ENCODE data around the gene PYCR2.

The PYCR2 gene

DNA sequence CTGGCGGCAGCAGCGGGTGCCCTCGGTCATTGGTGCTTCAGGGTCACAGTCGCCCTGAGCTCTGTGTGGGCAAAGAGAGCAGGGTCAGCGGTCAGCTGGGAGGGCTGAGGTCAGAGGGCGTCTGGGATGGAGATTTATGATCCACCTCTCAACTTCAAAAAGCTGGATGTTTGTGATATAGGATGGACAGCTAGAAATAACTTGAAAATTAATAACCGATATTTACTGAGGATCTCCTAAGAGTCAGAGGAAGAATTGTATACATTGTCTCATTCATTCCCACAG lies 37.1 kb downstream of the PYCR2 start:
- Mint-ChIP-seq H3K27me3 (ENCODE audit: low read depth, poor library complexity) (peaks cover 16% of the 10 kb centered on the region), H3K4me3 (peak overlapping the region; percentile 23), H3K27ac (no peak overlapping the region), H3K9me3 (no peaks in the 10 kb centered on the region), H3K36me3 (ENCODE audit: low read depth) (no peaks in the 10 kb centered on the region), H3K4me1 (peaks cover 62% of the 10 kb centered on the region)
- TF ChIP-seq, protein P1, sequence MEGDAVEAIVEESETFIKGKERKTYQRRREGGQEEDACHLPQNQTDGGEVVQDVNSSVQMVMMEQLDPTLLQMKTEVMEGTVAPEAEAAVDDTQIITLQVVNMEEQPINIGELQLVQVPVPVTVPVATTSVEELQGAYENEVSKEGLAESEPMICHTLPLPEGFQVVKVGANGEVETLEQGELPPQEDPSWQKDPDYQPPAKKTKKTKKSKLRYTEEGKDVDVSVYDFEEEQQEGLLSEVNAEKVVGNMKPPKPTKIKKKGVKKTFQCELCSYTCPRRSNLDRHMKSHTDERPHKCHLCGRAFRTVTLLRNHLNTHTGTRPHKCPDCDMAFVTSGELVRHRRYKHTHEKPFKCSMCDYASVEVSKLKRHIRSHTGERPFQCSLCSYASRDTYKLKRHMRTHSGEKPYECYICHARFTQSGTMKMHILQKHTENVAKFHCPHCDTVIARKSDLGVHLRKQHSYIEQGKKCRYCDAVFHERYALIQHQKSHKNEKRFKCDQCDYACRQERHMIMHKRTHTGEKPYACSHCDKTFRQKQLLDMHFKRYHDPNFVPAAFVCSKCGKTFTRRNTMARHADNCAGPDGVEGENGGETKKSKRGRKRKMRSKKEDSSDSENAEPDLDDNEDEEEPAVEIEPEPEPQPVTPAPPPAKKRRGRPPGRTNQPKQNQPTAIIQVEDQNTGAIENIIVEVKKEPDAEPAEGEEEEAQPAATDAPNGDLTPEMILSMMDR (IDR thresholded peaks at IDR 0.05): no peak
- peak; percentile 48 for DNase-seq

DNA sequence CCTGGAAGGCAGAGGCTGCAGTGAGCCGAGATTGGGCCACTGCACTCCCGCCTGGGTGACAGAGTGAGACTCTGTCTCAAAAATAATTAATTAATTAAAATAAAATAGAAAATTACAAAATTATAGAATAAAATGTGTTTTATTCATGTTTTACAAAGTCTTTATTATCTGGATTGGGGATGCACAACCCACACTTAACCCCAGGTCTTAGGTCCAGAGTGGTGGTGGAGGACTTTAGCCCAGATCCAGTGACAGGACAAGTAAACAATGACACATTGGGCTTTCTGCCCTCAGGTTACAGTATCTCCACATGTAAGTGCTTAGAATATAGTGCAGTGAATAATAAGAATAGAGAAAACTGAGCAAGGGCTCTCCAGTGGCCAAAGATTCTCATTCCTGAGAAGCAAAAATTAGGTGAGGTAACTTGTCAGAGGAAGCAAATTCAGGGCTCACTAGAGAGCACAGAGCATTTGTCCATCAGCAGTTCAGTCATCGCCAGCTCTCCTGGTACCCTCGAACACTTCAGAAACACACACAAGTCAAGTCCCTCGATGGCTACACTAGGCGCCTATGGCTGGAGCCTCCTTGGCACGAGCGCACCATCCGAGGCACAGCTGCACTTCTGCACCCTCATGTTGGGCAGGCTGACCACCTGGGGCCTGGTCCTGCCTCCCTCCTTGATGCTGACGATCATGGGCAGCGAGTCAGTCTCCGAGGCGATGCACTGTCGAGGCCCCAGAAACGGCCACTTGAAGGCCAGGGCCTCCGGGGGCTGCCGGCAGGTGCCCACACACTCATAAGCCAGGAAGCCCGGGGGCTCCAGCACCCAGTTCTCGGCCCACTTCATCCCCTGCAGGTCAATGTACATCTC lies 37.7 kb downstream of the PYCR2 start:
- peaks cover 16% of the 10 kb centered on the region for H3K27me3 Mint-ChIP-seq (ENCODE audit: low read depth, poor library complexity)
- TF ChIP-seq, protein P1 (IDR thresholded peaks at IDR 0.05): no peak
- H3K4me1 Mint-ChIP-seq: peaks cover 58% of the 10 kb centered on the region
- H3K36me3 Mint-ChIP-seq (ENCODE audit: low read depth): no peaks in the 10 kb centered on the region
- H3K27ac Mint-ChIP-seq: no peak overlapping the region
- peak overlapping the region; percentile 23 for H3K4me3 Mint-ChIP-seq
- no peak for DNase-seq
- H3K9me3 Mint-ChIP-seq: no peaks in the 10 kb centered on the region

DNA sequence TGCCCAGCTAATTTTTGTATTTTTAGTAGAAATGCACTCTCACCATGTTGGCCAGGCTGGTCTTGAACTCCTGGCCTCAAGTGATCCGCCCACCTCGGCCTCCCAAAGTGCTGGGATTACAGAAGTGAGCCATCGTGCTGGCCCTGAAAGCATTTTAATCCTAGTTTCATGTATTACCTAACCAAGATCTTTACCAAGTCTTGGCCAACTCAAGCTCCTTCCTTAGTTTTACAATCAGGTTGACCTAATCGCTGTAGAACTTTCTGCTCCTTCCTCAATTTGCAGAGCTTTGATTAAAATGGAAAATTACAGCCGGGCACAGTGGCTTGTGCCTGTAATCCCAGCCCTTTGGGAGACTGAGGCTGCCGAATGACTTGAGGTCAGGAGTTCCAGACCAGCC lies 38.7 kb downstream of the PYCR2 start:
- H3K27ac Mint-ChIP-seq: no peak overlapping the region
- H3K27me3 Mint-ChIP-seq (ENCODE audit: low read depth, poor library complexity): peaks cover 17% of the 10 kb centered on the region
- H3K9me3 Mint-ChIP-seq: no peaks in the 10 kb centered on the region
- DNase-seq: no peak
- TF ChIP-seq, protein P1 (IDR thresholded peaks at IDR 0.05): no peak
- no peak overlapping the region for H3K4me3 Mint-ChIP-seq
- H3K4me1 Mint-ChIP-seq: peaks cover 59% of the 10 kb centered on the region
- no peaks in the 10 kb centered on the region for H3K36me3 Mint-ChIP-seq (ENCODE audit: low read depth)

DNA sequence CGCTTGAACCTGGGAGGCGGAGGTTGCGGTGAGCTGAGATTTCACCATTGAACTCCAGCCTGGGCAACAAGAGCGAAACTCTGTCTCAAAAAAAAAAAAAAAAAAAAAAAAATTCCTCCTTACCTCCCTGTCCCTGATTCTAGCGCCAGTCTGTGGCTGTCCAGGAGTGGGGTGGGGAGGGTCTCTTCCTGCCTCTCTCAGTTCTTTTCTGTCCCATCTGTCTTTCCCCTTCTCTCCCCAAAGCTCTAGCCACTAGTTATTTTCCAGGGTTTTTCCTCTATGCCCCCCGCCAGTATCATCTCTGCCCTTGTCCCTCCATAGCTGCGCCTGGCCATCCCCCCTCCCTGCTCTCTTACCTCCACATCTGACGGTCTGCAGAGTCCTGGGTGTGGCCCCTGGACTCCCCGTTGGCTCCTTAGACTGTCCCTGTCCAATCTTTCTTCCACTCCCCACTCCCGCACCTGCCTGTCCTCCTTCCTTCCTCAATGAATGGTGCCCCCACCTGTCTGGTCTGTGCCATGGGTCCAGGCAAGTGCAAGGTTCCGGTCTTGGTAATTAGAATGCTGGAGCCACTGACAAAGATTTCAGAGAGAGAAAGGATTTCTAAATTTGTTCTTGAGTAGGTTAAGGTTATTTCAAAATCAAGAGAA lies 40.3 kb downstream of the PYCR2 start:
- Mint-ChIP-seq H3K36me3 (ENCODE audit: low read depth) (no peaks in the 10 kb centered on the region), H3K27ac (no peak overlapping the region), H3K4me3 (peak overlapping the region; percentile 88), H3K27me3 (ENCODE audit: low read depth, poor library complexity) (peaks cover 20% of the 10 kb centered on the region), H3K4me1 (peaks cover 58% of the 10 kb centered on the region), H3K9me3 (no peaks in the 10 kb centered on the region)
- TF ChIP-seq, protein P1 (IDR thresholded peaks at IDR 0.05): no peak
- DNase-seq: no peak

DNA sequence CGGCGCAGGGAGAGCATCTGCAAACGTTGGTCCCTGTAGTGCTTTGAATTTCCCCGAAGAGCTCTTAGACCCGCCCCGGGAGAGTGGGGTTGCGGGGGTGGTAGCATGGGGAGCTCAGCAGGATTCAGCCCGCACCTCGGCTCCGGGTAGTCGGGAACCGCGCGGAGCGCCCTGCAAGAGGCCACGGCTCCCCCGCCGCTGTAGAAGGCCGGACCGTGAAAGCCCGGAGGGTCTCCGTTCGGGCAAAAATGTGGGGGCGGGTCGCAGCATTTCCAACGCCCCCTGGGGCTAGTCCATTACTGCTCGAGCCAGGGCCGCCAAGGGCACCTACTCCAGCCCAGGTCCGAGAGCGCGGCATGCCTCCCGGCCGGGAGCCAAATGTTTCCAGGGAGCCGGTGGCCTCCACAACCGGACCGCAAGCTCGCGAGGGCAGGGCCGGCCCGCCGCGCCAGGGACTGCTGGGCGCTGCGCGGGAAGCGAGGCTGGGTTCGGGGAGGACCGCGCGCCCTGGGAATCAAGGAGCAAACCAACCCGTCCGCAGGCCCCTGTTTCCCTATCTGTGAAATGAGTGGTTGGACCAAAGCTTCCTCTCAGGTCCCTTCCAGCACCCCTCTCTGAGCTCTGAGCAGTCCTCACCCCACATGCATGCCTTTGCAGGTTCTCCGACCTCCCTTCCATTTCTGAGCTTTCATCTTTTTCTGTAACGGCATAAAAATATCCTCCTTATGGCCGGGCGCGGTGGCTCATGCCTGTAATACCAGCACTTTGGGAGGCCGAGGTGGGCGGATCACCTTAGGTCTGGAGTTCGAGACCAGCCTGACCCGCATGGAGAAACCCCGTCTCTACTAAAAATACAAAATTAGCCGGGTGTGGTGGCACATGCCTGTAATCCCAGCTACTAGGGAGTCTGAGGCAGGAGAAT lies 41.1 kb downstream of the PYCR2 start:
- no peak overlapping the region for H3K27ac Mint-ChIP-seq
- DNase-seq: peak; percentile 59

More for the DNA sequence above, 41.1 kb downstream of the PYCR2 start:
- Mint-ChIP-seq H3K4me1 (peaks cover 58% of the 10 kb centered on the region), H3K27me3 (ENCODE audit: low read depth, poor library complexity) (peaks cover 20% of the 10 kb centered on the region), H3K4me3 (peak overlapping the region; percentile 88), H3K9me3 (no peaks in the 10 kb centered on the region), H3K36me3 (ENCODE audit: low read depth) (no peaks in the 10 kb centered on the region)
- TF ChIP-seq, protein P1 (IDR thresholded peaks at IDR 0.05): no peak
